GM19468 (cell line): ENCODE results near the gene CMTM6.
"Not testable (repeated sequence)": the region's sequence is repeated elsewhere in the genome, so short reads cannot be mapped to it uniquely, and the experiment has no call there.

ENCODE experiments used
- ATAC-seq: cut with Tn5 transposase; IDR thresholded peaks from one replicate; pipeline ENCODE4 v1.9.1; 2021; ENCODE audit warnings: mild to moderate bottlenecking, moderate library complexity, moderate number of reproducible peaks; ENCODE audit not compliant: unreplicated experiment; ENCODE audit errors: extremely low read depth

CMTM6 gene

DNA sequence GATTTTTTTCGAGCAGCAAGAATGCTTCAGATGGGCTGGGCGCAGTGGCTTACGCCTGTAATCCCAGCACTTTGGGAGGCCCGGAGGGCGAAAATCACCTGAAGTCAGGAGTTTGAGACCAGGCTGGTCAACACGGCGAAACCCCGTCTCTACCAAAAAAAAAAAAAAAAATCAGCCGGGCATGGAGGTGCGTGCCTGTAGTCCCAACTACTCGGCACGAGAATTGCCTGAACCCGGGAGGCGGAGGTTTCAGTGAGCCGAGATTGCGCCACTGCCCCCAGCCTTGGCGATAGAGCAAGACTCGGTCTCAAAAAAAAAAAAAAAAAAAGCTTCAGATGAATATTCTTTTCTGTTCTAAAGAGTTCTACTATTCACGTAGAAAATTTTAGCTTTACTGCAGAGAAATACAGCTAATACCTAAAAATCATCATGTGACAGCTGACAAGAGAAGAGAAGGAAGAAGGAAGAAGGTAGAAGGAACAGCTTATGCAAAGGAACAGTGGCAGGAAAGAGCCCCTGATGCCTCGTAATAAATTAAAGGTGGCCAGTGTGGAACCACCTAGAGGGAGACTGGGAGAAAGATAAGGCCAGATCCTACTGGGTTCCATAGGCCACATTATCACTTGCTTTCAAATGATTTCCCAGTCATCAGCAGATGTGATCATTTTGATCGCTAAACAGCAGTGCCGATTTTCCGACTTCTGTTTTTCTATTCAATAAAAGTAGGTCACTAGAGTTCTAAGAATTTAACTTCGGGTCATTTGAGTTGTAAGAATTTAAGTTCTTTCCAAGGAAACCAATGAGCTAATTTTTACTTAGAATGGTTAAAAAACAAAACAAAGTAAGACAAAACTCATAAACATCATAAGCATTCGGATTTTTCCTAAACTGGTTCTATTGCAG lies 1.5 kb downstream of the CMTM6 start:
- no peak for ATAC-seq

DNA sequence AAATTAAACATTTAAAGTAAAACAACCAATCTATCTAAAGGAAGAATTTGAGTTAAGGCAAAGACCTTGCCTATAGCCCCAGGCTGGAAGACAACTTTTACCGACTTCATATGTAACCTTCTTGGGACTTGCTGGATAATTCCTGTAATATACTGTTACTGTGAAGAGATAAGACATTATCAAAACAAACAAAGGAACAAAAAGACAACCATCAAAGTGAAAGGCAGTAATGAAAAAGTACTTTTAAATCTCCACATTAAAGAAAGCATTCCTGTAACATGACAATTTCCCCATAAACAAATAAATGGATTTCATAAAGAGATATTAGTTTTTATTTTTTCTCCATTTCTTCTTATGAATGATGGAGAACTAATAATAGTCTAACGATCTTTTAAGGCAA lies 2.4 kb downstream of the CMTM6 start:
- no peak for ATAC-seq

- no peak for ATAC-seq
Observed at GRCh38 chr3:32499585-32499984, 3.1 kb downstream of the CMTM6 start.

DNA sequence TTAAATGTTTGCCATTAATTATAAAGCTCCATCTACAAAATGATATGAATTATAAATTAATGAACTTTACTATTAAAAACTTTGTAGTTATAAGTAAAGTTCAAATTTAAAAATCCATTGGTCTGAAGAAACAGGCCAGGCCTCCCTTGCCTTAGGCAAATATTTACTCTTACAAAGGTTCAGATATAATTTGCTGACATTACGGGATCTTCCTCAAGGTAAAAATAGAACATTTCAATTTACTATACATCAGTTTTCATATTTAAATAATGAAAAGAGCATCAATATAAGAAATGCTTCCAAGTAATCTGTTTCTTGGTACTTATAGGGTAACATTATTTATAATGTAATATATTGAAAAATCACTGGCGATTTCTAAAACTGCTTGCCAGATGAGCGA lies 3.7 kb downstream of the CMTM6 start:
- ATAC-seq: no peak

DNA sequence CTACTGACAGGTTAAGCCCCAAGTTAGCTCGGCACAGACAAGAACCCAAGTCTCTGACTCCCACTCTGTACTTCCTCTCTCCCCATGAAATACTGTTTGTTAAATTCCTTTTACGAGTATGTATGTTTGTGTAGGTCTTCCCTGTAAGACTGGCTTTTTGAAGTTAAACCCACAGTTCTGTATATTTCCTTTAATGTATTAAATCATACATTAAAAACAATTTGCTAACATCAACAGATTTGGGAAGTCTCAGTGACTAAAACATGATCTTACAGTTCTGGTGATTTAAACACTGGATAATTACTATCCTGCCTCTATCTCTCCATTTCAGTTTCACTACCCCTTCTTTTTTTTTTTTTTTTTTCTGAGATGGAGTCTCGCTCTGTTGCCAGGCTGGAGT lies 4.4 kb downstream of the CMTM6 start:
- no peak for ATAC-seq

- ATAC-seq: no peak
Observed at GRCh38 chr3:32495609-32496008, 7.0 kb downstream of the CMTM6 start.

DNA sequence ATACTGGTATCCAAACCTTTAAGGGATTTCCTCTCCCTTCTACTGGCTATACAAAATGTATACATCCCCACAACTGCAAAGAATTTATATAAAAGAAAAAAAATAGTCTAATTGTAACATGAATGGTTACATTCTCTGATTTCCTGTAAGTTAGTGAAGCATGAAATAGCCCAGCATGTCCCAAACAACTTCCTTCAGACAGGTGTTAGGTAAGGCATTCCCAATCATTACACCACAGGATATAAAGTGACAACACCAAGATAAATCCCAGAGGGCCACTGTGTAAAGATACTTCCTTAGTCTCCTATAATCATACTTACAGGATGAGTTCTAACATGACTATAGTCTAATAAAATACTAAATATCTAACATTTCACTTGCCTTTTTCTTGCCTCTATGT lies 7.6 kb downstream of the CMTM6 start:
- no peak for ATAC-seq

- ATAC-seq: no peak
Observed at GRCh38 chr3:32493437-32494414, 8.9 kb downstream of the CMTM6 start.

DNA sequence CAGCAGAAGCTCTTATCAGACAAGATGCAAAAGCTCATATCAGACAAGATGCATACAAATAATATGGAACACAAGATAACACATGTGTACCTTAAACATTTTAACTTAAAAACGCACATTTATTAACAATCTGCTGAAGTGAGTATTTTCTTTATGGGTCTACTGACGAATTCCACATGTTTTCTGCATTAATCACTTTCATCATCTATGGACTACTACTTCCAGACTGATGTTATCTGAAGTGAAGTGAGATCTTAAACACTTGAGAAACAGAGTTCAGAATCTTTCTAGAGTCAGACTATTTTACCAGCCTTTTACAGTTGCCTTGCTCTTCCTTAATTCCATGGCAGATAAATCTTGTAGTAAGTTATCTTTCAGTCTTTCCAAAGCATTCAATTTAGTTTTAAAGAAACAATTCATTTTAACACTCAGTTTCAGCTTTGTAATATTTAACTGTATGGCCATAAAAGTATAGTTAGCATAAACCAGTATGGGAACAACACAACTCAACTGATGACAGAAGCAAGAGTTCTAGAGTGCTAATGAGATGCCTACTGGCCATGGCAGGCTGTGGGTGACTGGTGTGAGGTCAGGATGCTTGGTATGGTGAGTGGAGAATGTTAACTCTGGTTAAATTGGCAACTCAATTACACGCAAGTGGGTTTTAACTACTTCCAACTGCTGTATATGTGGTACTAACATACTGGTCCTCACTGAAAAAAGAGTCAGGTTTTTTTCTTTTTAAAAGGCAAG lies 9.8 kb downstream of the CMTM6 start:
- no peak for ATAC-seq

- ATAC-seq: no peak
Observed at GRCh38 chr3:32488474-32489008, 14.1 kb downstream of the CMTM6 start.

DNA sequence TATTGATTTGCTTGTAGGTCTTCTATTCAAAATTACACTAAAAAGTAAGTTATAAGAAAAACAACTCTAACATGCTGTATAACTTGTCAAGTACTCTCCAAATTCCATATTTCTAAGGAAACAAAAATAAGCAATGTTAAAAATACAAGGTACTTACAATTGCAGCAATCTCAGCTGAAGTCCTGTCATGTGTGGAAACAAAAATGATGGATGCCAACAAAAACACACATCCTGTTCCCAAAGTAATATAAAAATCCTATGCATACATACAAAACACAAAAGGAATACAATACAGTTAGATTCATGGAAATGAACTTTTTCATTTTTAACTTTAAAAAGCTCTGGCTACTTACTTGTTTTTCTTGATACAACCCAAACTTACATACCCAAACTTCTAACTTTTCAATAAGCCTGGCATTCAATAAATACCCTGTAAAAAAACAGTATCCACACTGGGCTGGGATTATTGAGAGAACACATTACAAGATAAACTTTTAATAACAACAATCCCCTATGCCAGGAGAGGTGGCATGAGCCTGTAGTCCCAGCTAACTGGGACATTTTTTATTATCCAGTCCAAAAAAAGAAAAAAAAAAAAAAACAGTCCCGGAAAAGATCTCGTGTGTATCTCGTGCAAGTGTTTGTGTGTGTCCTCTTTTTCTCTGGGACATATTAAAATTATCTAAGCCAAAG lies 14.7 kb downstream of the CMTM6 start:
- no peak for ATAC-seq

GRCh38 chr3:32484436-32484835 lies 18.2 kb downstream of the CMTM6 start:
- ATAC-seq: no peak

DNA sequence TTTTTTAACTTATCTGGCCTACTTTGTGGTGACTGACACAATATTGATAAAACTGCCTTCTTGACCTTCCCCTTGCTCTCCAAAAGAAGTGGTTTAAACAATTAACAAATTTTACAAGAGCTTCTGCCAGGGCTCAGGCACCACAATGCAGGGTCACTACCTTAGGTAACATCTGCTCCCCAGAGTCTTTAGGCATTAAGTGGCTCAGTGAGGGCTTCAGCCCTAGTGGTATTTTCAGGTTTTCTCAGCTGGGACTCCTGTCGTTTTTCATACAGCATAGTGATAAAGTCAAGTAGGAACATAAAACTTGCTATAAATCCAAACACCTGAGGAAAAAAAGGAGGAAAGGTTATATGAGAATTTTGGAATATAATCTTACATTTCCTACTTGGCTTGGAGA lies 18.9 kb downstream of the CMTM6 start:
- ATAC-seq: no peak

GRCh38 chr3:32482693-32483092 lies 20.0 kb downstream of the CMTM6 start:
- no peak for ATAC-seq

GRCh38 chr3:32481791-32482631 lies 20.6 kb downstream of the CMTM6 start:
- ATAC-seq: no peak

GRCh38 chr3:32480604-32481003 lies 22.0 kb downstream of the CMTM6 start:
- ATAC-seq: no peak

GRCh38 chr3:32474201-32474600 lies 28.5 kb downstream of the CMTM6 start:
- ATAC-seq: no peak

DNA sequence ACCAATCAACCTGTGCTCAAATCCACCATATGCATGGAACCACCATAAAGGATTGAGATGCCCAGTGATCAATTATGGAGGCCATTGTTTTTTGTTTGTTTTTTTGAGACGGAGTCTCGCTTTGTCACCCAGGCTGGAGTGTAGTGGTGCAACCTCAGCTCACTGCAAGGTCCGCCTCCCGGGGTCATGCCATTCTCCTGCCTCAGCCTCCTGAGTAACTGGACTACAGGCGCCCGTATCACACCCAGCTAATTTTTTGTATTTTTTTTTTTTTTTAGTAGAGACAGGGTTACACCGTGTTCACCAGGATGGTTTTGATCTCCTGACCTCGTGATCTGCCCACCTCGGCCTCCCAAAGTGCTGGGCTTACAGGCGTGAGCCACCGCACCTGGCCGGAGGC lies 30.5 kb downstream of the CMTM6 start:
- ATAC-seq: not testable (repeated sequence)

GRCh38 chr3:32471246-32471645 lies 31.4 kb downstream of the CMTM6 start:
- no peak for ATAC-seq
